ENCODE data around the gene FAM222B. TPM values are rescaled to one million over a fixed set of nuclear protein-coding genes. Genes with fewer than 3 reads are reported as not detected.
"Not testable (repeated sequence)": the region's sequence is repeated elsewhere in the genome, so short reads cannot be mapped to it uniquely, and the experiment has no call there.

FAM222B gene
- polyA plus RNA-seq, 1 experiment = 8.3 TPM

DNA sequence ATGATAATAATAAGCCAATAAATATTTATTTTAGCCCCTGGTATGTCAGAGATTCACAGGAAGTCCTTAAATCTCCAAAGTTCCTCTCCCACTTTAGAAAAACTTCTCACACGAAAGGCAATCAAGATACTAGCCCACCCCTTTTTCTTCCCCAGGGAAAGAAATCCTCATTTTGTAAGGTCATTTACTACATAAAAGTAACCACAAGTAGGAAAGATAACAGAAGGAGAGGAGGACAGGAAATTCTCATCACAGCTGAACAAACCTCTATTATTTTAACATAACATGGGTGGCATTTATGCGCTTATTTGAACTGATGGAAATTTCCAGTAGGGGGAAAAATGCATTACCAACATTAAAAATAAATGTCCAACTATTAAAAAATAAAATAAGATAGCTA is 3.4 kb downstream of the FAM222B start:
- ChIA-PET POLR2A (no interaction called here), CTCF (interaction anchor here (1.8 kb wide), 1 partner anchor 76 kb away, joined by 7 read pairs; no protein-coding TSS in a partner anchor)
- Histone ChIP-seq H3K27ac (ENCODE audit: low read depth, low read length) (no peak overlapping the region), H3K9me3 (ENCODE audit: control insufficient read depth, insufficient read depth, low read length) (no peaks in the 10 kb centered on the region; the same call in 1 of the 2 replicates), H3K4me3 (ENCODE audit: low read depth, low read length) (no peak overlapping the region), H3K27me3 (ENCODE audit: control insufficient read depth, insufficient read depth, low read length) (no peaks in the 10 kb centered on the region)
- DNase-seq (ENCODE audit: low read depth, low spot score) = no peak
- TF ChIP-seq, protein P1, sequence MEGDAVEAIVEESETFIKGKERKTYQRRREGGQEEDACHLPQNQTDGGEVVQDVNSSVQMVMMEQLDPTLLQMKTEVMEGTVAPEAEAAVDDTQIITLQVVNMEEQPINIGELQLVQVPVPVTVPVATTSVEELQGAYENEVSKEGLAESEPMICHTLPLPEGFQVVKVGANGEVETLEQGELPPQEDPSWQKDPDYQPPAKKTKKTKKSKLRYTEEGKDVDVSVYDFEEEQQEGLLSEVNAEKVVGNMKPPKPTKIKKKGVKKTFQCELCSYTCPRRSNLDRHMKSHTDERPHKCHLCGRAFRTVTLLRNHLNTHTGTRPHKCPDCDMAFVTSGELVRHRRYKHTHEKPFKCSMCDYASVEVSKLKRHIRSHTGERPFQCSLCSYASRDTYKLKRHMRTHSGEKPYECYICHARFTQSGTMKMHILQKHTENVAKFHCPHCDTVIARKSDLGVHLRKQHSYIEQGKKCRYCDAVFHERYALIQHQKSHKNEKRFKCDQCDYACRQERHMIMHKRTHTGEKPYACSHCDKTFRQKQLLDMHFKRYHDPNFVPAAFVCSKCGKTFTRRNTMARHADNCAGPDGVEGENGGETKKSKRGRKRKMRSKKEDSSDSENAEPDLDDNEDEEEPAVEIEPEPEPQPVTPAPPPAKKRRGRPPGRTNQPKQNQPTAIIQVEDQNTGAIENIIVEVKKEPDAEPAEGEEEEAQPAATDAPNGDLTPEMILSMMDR (IDR thresholded peaks at IDR 0.05; ENCODE audit: low read depth, low read length) = no peak

DNA sequence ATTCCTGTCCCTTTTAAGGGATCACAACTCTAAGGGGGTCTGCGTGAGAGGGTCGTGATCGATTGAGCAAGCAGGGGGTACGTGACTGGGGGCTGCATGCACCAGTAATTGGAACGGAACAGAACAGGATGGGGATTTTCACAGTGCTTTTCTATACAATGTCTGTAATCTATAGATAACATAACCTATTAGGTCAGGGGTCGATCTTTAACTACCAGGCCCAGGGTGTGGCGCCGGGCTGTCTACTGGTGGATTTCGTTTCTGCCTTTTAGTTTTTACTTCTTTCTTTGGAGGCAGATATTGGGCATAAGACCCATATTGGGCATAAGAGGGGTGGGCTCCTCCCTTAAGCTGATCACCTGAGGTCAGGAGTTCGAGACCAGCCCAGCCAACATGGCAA is 6.0 kb downstream of the FAM222B start:
- H3K9me3 ChIP-seq (ENCODE audit: control insufficient read depth, insufficient read depth, low read length) = not testable (repeated sequence)

DNA sequence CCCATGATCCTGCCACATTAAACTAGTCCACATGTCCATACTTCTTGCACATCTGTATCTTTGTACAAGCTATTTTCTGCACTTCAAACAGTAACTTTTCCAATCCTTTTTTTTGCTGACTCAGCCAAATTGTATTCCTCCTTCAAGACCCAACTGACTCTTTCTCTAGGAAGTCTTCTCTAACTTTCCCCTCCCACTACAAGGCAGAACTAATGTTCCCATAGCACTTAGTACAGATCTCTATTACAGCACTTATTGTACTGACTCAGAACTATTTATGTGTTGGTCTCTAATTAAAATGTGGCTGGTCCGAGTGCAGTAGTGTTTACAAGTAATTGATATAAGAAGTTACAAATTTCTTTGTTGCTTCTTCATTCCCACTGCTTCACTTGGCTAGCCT is 8.2 kb downstream of the FAM222B start:
- Histone ChIP-seq H3K4me3 (ENCODE audit: low read depth, low read length) (no peak overlapping the region), H3K9me3 (ENCODE audit: control insufficient read depth, insufficient read depth, low read length) (no peaks in the 10 kb centered on the region; the same call in 1 of the 2 replicates), H3K27ac (ENCODE audit: low read depth, low read length) (no peak overlapping the region), H3K27me3 (ENCODE audit: control insufficient read depth, insufficient read depth, low read length) (no peaks in the 10 kb centered on the region)
- ChIA-PET CTCF (no interaction called here), POLR2A (no interaction called here)
- no peak for DNase-seq (ENCODE audit: low read depth, low spot score)
- TF ChIP-seq, protein P1 (IDR thresholded peaks at IDR 0.05; ENCODE audit: low read depth, low read length) = no peak

More for the DNA sequence above, 6.0 kb downstream of the FAM222B start:
- POLR2A ChIA-PET; CTCF ChIA-PET; H3K27me3 ChIP-seq (ENCODE audit: control insufficient read depth, insufficient read depth, low read length); H3K4me3 ChIP-seq (ENCODE audit: low read depth, low read length); DNase-seq (ENCODE audit: low read depth, low spot score); H3K27ac ChIP-seq (ENCODE audit: low read depth, low read length): not testable (repeated sequence)

DNA sequence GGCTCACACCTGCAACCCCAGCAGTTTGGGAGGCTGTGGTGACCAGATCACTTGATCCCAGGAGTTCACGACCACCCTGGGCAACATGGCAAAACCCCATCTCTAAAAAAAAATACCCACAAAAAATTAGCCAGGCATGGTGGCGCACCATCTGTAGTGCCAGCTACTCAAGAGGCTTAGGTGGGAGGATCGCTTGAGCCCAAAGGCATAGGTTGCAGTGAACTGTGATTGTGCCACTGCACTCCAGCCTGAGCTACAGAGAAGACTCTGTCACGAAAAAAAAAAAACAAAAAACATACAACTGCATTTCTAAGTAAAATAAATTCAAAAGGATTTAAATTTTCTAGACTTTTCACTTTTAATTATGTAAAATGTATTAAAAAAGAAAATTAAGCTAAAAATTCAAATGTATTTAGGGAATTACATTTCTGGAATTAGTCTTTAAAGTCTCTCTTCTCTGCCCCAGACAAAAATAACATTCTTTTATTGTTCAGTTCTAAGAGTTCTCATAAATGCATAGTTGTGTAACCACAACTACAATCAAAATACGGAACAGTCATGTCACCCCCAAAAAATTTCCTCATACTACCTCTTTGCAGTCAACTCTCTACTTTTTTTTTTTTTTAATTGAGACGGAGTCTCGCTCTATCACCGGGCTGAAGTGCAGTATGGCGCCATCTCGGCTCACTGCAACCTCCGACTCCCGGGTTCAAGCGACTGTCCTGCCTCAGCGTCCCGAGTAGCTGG is 14.1 kb downstream of the FAM222B start:
- POLR2A ChIA-PET = no interaction called here
- TF ChIP-seq, protein P1 (IDR thresholded peaks at IDR 0.05; ENCODE audit: low read depth, low read length) = no peak
- DNase-seq (ENCODE audit: low read depth, low spot score) = no peak
- H3K27me3 ChIP-seq (ENCODE audit: control insufficient read depth, insufficient read depth, low read length) = no peaks in the 10 kb centered on the region
- CTCF ChIA-PET = interaction anchor here (0.6 to 0.8 kb wide), 2 partner anchors 14 to 55 kb away, joined by 3 to 4 read pairs; partner anchors contain the start of gene FAM222B
- no peaks in the 10 kb centered on the region; the same call in 1 of the 2 replicates for H3K9me3 ChIP-seq (ENCODE audit: control insufficient read depth, insufficient read depth, low read length)
- no peak overlapping the region for H3K4me3 ChIP-seq (ENCODE audit: low read depth, low read length)
- no peak overlapping the region for H3K27ac ChIP-seq (ENCODE audit: low read depth, low read length)

DNA sequence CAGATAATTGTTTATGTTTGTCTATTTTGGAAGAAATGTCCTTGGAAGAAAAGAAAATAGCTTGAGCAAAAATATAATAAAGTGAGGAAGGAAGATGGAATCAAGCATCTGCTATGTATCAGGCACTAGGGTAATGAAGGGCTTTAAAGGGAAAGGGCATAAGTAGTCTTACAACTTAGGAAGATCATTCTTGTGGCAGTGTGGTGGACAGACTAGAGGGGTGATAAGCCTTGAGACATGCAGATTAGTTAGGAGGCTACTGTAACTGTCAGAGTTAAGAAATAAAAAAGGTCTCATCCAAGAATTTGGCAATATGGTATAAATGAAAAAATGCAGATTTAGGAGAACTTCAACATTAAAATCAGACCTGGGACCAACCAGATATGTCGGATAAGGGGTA is 14.9 kb downstream of the FAM222B start:
- POLR2A ChIA-PET = no interaction called here
- H3K27ac ChIP-seq (ENCODE audit: low read depth, low read length) = no peak overlapping the region
- no peaks in the 10 kb centered on the region for H3K27me3 ChIP-seq (ENCODE audit: control insufficient read depth, insufficient read depth, low read length)
- no peak for DNase-seq (ENCODE audit: low read depth, low spot score)
- TF ChIP-seq, protein P1 (IDR thresholded peaks at IDR 0.05; ENCODE audit: low read depth, low read length) = no peak
- no peak overlapping the region for H3K4me3 ChIP-seq (ENCODE audit: low read depth, low read length)
- no peaks in the 10 kb centered on the region; the same call in 1 of the 2 replicates for H3K9me3 ChIP-seq (ENCODE audit: control insufficient read depth, insufficient read depth, low read length)
- CTCF ChIA-PET = interaction anchor here (0.8 to 1.9 kb wide), 2 partner anchors 14 to 64 kb away, joined by 3 to 9 read pairs; partner anchors contain the start of gene FAM222B
